Left forelimb (tissue), 1 donor: Measurements from ENCODE around the gene APOB.

Source experiments
- DNase-seq: peaks from one replicate; pipeline ENCODE4 v3.0.0-alpha.2; 2018; ENCODE audit warnings: low spot score

Gene APOB

GRCh38 chr2:21002814-21003192, 41.1 kb downstream of the APOB start:
- no peak for DNase-seq

GRCh38 chr2:21001988-21002813, 41.7 kb downstream of the APOB start:
- no peak for DNase-seq

GRCh38 chr2:21001225-21001946, 42.5 kb downstream of the APOB start:
- no peak for DNase-seq

- DNase-seq: no peak
Observed at GRCh38 chr2:20999906-21000645, 43.8 kb downstream of the APOB start.

- DNase-seq: no peak
Observed at GRCh38 chr2:20998972-20999905, 44.6 kb downstream of the APOB start.

- DNase-seq: no peak
Observed at GRCh38 chr2:20997953-20998722, 45.7 kb downstream of the APOB start.

GRCh38 chr2:20994130-20994529, 49.7 kb downstream of the APOB start:
- DNase-seq: no peak

GRCh38 chr2:20992201-20992711, 51.6 kb downstream of the APOB start:
- no peak for DNase-seq

- DNase-seq: no peak
Observed at GRCh38 chr2:20990442-20991430, 53.1 kb downstream of the APOB start.

- no peak for DNase-seq
Observed at GRCh38 chr2:20989404-20989803, 54.5 kb downstream of the APOB start.

- no peak for DNase-seq
Observed at GRCh38 chr2:20988905-20989304, 55.0 kb downstream of the APOB start.

GRCh38 chr2:20986024-20986939, 57.6 kb downstream of the APOB start:
- DNase-seq: no peak

- no peak for DNase-seq
Observed at GRCh38 chr2:20985062-20985461, 58.8 kb downstream of the APOB start.

GRCh38 chr2:20984408-20984807, 59.5 kb downstream of the APOB start:
- DNase-seq: no peak

- no peak for DNase-seq
Observed at GRCh38 chr2:20983844-20984243, 60.0 kb downstream of the APOB start.

GRCh38 chr2:20982861-20983260, 61.0 kb downstream of the APOB start:
- no peak for DNase-seq

- DNase-seq: no peak
Observed at GRCh38 chr2:20977520-20978180, 66.2 kb downstream of the APOB start.

GRCh38 chr2:20976527-20976926, 67.3 kb downstream of the APOB start:
- no peak for DNase-seq
